HepG2 (cell line): ENCODE results near the gene EAF1.

ENCODE experiments used
- CTCF ChIP-seq: sonication (generic); formaldehyde crosslinking; IDR thresholded peaks from 2 replicates; pipeline ENCODE4 v1.5.0; 2020; ENCODE audit warnings: mild to moderate bottlenecking, missing genetic modification reagents, moderate library complexity
- E2F5 ChIP-seq: sonication (generic); formaldehyde crosslinking; conservative IDR thresholded peaks from 2 replicates; pipeline ENCODE4 v1.4.0; 2020; ENCODE audit warnings: missing genetic modification reagents
- MAZ ChIP-seq, 2 experiments: sonication (generic) in 1 of 2; formaldehyde crosslinking in 1 of 2; IDR thresholded peaks; 2 replicates each; pipeline versions ENCODE4 v1.5.0 to v1.6.1; 2012 to 2020; ENCODE audit warnings: low read depth in 2 of 2, mild to moderate bottlenecking in 2 of 2, borderline replicate concordance in 1 of 2, improper control_type of control experiment in 1 of 2, low read length in 1 of 2, missing genetic modification reagents in 1 of 2, moderate library complexity in 1 of 2
- RFX5 ChIP-seq: IDR thresholded peaks from 2 replicates; pipeline ENCODE4 v1.6.1; 2011; ENCODE audit warnings: low read depth, low read length, improper control_type of control experiment
- SMYD3 ChIP-seq: sonication (generic); formaldehyde crosslinking; IDR thresholded peaks from 2 replicates; pipeline ENCODE4 v1.8.1; 2023; ENCODE audit warnings: mild to moderate bottlenecking, missing genetic modification reagents
- SP2 ChIP-seq: sonication (generic); formaldehyde crosslinking; IDR thresholded peaks from 2 replicates; pipeline ENCODE4 v1.5.1; 2020; ENCODE audit warnings: mild to moderate bottlenecking, missing genetic modification reagents
- TCF7L2 ChIP-seq: IDR thresholded peaks from 2 replicates; pipeline ENCODE4 v1.6.1; 2011; ENCODE audit warnings: mild to moderate bottlenecking, low read depth, low read length, moderate library complexity
- ZNF234 ChIP-seq: sonication (generic); formaldehyde crosslinking; conservative IDR thresholded peaks from 2 replicates; pipeline ENCODE4 v1.5.1; 2020; ENCODE audit warnings: mild to moderate bottlenecking, missing genetic modification reagents
- ZNF841 ChIP-seq: sonication (generic); formaldehyde crosslinking; IDR thresholded peaks from 2 replicates; pipeline ENCODE4 v1.8.1; 2023; ENCODE audit warnings: missing genetic modification reagents, borderline replicate concordance

- TF ChIP-seq E2F5 (CRISPR knock-in tag), result no peak
- no peak for TF ChIP-seq SMYD3
- TF ChIP-seq RFX5, result no peak
- TF ChIP-seq SP2, result no peak
- TF ChIP-seq ZNF234, result no peak
- no peak for TF ChIP-seq TCF7L2
- TF ChIP-seq MAZ (IDR thresholded peaks at IDR 0.05; ENCODE audit: borderline replicate concordance, low read depth, low read length), result no peak
- no peak for TF ChIP-seq MAZ (CRISPR knock-in tag; IDR thresholded peaks at IDR 0.05; ENCODE audit: low read depth)
- no peak for TF ChIP-seq CTCF (CRISPR knock-in tag)
- TF ChIP-seq ZNF841 (CRISPR knock-in tag), result no peak
These were observed 27.6 kb downstream of the EAF1 start for GRCh38 chr3:15454965-15455364.
